GM19099 (cell line): ENCODE results near the gene ATN1.
A peak's percentile ranks its signal among the peaks of the same experiment; 100 is the strongest.

Experiments
- POLR2A ChIP-seq: IDR thresholded peaks from 3 replicates; pipeline ENCODE4 v1.6.1; 2011; ENCODE audit warnings: low read depth; ENCODE audit not compliant: insufficient read length; ENCODE audit errors: extremely low read depth

Gene ATN1

GRCh38 chr12:6965714-6966113, 38.0 kb downstream of the ATN1 start:
- no peak for TF ChIP-seq POLR2A

DNA sequence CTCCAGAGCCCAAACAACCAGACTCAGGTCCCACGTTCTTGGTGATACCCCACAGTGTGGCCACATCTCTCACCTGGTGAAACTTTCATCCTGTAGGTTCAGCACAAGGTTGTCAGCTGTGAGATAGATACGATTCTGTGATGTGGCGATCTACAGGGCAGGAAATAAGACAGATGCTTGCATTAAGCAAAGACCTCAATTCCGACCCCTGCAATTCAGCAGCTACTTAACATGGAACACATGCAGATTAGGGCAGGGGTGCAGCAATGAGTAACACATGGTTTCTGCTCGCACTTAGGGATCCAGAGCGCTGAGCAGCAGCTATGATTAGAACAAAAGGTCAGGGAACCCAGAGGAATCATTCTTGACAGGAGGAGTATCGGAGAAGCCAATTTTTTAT, 38.6 kb downstream of the ATN1 start:
- TF ChIP-seq POLR2A: no peak

DNA sequence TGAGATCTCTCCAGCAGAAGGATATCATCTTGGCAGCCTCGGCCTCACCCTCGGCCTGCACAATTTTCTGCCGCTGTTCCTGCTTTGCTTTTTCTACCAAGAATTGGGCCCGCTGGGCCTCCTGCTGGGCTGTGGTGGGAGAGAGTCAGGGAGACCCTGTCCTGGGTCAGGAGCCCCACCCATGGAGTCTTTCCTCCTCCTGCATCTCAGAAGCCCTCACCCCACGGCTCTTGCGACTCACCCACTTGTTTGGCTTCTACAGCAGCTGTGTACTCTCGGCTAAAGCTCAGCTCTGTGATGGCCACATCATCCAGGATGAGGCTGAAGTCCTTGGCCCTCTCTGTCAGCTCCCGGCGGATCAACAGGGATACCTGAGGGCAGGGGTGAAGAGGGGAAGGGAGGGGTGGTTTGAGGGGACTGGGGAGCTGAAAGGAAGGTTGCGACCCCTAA, 39.9 kb downstream of the ATN1 start:
- no peak for TF ChIP-seq POLR2A

GRCh38 chr12:6968426-6968825, 40.7 kb downstream of the ATN1 start:
- TF ChIP-seq POLR2A: no peak

GRCh38 chr12:6970096-6970527, 42.4 kb downstream of the ATN1 start:
- TF ChIP-seq POLR2A: no peak

- no peak for TF ChIP-seq POLR2A
These were observed 46.4 kb downstream of the ATN1 start for GRCh38 chr12:6974180-6974579.

DNA sequence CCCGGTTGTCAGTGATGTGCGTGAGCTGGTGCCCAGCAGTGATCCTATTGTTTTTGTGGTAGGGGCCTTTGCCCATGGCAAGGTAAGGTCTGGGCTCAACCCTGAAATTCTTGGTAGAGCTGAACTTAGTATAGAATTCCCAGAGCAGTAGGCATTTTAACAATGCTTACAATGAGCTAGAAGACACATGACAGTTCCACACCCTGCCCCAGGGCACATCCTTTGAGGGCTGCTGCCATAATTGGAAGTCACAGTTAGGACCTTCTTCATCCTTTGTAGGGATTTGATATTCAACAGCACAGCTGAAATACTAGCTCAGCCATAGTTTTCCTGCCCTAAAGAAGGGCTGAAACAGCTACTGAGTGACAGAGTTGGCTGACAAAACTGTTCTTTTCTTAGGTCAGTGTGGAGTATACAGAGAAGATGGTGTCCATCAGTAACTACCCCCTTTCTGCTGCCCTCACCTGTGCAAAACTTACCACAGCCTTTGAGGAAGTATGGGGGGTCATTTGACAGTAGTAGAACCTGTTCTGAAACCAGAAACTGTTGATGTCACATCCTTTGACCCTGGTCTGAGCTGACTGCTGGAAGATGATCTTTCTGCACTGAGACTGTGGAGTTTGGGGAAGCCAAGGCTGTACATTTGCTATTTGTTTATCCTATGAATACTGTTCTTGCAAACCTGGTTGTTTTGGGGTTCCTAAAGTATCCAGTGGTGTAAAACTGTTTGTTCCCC, 47.7 kb downstream of the ATN1 start:
- no peak for TF ChIP-seq POLR2A

- no peak for TF ChIP-seq POLR2A
These were observed 49.9 kb downstream of the ATN1 start for GRCh38 chr12:6977653-6978052.

- TF ChIP-seq POLR2A: no peak
These were observed 50.4 kb downstream of the ATN1 start for GRCh38 chr12:6978188-6978587.

DNA sequence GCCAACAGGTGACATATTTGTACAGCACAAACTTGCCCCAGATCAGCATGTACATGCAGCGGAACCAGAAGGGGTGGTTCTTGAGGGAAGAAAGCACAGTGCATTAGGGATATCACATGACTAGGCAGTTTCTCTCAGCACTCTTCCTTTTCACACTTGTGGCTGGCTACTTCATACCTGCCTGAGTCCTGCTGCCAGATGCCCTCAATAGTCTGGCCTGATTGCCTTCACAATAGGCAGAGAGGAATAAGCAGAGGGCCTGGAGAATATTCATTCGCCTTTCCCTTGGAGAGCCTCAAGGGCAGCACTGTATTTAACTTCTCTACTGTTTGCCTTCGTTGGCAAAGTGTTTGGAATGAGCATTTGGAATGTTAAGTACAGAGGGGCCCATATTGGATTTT, 50.9 kb downstream of the ATN1 start:
- TF ChIP-seq POLR2A: peak; percentile 23

- no peak for TF ChIP-seq POLR2A
These were observed 51.3 kb downstream of the ATN1 start for GRCh38 chr12:6979021-6979420.

DNA sequence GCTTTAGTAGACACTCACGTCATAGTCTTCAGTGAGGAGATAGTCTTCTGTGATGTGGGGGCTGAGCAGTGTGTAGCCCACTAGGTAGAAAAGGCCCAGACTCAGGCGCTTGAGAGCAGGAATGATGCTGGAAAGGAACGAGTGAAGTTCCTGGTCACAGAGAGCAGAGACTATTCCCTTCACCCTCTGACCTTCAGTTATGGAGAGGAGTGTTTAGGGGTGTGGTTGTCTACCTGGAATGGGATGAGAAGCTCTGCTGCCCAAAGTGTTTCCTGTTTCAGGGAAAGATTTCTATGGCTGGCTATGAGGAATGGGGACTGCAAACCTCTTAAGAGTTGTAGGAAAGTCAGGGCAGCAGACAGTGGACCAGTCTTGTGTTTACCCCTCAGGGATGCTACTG, 51.7 kb downstream of the ATN1 start:
- TF ChIP-seq POLR2A: peak; percentile 29

DNA sequence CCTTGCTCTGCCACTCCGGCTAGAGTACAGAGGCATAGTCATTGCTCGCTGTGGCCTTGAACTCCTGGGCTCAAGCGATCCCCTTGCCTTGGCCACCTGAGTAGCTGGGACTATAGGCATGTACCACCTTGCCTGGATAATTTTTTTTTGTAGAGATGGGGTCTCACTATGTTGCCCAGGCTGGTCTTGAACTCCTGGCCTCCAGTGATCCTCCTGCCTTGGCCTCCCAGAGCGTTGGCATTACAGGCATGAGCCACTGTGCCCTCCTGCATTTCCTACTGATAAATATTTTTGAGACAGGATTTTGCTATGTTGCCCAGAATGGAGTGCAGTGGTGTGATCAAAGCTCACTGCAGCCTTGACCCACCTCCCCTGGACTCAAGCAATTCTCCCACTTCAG, 52.3 kb downstream of the ATN1 start:
- no peak for TF ChIP-seq POLR2A

GRCh38 chr12:6980740-6981139, 53.0 kb downstream of the ATN1 start:
- no peak for TF ChIP-seq POLR2A

GRCh38 chr12:6981152-6982052, 53.6 kb downstream of the ATN1 start:
- TF ChIP-seq POLR2A: no peak

DNA sequence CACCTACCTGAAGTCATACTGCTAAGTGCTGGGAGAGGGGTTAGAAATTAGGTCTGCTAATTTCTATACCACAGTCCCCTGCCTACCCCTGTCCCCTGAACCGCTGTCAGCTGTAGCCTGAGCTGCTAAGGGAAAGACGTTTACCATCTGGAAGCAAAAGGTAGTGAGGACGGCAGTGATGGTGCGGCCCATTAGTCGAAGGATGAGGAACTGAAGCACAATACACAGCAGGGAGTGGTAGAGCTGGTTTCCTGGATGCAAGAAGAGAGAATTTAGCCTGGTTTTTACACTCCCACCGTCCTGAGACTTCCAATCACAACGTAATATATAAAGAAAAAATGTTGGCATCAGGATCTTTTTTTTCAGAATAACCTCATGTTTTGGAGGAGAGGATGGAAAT, 54.8 kb downstream of the ATN1 start:
- TF ChIP-seq POLR2A: no peak

GRCh38 chr12:6987956-6988553, 60.3 kb downstream of the ATN1 start:
- TF ChIP-seq POLR2A: no peak
